NCI-H1105 treated with DMSO at 0.1 percent for 48 hours (cell line): ENCODE measurements around the gene CAMK2N2.

Source experiments
- DNase-seq: peaks from one replicate; lab custom pipeline; 2025; lab: John Stamatoyannopoulos, UW

The CAMK2N2 gene

DNA sequence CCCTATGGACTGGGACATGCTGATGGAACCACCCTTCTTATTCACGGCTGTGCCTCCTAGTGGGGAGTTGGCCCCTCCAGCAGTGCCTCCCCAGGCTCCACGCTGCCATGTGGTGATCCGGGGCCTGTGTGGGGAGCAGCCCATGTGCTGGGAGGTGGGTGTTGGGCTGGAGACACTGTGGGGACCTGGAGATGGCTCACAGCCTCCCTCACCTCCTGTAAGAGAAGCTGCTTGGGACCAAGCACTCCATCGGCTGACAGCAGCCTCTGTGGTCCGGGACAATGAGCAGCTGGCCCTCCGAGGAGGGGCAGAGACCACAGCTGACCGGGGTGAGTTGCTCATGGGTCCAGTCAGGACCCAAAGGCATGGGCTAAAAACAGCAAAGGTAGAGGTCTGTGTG lies 21.6 kb downstream of the CAMK2N2 start:
- no peak for DNase-seq

DNA sequence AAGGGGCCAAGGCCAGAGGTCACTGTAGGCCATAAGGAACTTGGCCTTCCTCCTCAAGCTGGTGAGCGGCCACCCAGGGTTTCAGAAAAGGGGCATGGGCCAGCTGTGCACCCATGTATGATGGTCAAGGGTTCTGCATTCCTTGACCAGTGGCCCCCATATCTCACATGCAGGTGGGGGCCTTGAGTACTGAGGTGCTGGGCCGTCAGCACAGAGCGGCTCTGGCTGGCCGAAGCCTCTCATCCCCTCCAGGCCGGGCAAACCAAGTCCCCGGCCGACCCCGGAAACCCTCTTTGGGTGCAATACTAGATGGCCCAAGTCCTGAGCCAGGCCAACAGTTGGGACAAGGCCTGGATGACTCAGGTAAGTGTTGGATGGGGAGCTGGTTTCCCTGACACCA lies 22.1 kb downstream of the CAMK2N2 start:
- no peak for DNase-seq

DNA sequence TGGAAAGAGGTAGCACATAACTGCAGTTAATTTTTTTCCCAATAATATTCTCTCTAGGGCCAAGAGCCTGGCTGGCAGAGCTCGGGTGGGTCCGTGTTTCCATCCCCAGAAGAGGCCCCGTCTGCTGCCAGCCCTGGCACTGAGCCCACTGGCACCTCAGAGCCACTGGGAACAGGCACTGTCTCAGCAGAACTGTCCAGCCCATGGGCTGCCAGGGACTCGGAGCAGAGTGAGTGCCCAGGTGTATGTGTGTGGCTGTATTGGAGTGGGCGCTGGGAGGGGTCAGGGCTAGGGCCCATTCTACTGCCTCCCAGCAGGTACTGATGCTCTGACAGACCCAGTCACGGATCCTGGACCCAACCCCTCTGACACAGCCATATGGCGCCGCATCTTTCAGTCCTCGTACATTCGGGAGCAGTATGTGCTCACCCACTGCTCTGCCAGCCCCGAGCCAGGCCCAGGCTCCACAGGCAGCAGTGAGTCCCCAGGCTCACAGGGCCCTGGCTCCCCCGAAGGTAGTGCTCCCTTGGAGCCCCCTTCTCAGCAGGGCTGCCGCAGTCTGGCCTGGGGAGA lies 23.0 kb downstream of the CAMK2N2 start:
- DNase-seq: no peak

DNA sequence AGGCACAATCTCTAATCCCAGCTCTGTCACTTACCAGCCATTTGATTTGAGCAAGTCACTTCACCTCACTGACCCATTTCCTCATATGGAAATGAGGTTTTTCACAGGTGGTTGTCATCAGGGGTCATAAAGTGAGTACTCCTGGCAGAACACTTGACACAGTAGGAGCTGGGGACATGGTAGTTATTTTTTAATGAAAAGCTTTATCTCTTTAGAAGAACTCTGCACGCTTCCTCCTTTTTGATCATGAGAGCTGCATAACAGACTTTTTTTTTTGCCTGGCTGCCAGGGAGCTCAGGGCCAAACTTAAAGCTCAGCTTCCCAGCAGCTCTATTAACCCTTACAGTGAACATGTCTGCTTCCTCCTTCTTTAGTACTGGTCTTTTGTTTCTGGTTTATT lies 23.5 kb downstream of the CAMK2N2 start:
- no peak for DNase-seq

DNA sequence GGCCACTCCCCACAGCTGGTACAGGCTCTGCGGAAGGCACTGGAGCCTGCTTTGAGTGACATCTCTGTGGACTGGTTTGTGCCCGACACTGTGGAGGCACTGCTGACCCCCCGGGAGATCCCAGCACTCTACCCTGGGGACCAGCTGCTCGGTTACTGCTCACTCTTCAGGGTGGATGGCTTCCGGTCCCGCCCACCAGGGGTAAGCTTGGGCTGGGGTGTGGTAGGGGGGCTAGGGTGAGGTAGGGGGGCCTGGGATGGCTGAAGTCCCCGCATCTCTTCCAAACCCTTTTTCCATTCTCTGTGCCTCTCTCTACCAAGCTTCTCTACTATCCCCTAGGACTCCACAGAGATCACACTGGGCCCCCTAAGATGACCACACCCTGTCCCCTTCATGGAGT lies 24.1 kb downstream of the CAMK2N2 start:
- no peak for DNase-seq

DNA sequence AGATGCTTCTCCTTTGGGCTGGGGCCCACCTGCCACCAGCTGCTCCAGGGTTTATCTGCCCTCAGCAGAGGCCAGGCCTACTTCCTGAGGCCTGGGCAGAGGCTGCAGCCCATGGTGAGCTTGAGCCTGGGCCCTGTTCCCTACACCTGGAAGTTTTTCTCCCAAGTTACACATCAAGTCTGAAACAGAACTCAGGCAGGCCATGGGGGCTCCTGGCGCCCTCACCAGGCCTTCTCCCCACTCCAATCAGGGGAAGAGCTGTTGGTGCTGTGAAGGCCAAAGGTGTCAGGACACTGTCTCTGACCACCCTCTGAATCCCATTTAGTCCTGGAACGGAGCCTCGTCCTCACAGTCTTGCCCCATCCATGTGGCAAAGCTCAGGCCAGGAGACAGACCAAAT lies 24.7 kb downstream of the CAMK2N2 start:
- DNase-seq: no peak

DNA sequence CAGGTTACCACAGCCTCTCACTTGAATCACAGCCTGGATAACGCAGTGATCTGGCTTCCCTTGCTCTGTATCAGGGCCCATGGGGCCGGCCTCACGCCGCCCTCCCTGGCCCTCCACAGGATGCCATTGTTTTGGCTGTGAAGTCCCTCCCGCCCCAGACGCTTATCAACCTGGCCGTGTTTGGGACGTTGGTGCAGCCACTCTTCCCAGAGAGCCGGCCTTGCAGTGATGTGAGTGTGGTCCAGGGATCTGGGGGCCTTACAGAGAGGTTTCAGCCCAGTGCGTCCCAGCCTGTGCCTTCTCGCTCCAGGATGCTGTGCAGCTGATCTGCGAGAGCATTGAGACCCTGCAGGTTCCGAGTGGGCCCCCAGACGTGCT lies 25.3 kb downstream of the CAMK2N2 start:
- DNase-seq: no peak

DNA sequence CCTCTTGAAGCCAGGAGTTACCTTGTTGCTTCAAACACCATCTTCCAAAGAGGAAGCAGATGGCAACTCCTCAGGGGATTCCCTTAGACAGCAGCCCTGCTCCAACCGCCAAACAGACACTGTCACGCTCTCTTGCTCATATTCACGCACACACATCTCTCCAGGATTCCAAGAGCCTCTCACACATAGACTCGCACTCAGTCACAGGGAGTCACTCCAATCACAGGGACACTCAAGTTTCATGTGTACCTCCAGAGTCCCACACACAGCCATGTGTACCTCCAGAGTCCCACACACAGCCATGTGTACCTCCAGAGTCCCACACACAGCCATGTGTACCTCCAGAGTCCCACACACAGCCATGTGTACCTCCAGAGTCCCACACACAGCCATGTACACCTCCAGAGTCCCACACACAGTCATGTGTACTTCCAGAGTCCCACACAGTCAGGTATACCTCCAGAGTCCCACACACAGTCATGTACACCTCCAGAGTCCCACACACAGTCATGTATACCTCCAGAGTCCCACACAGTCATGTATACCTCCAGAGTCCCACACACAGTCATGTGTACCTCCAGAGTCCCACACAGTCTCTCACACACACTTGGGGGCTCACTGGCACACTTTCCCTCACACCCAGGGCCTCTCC lies 25.8 kb downstream of the CAMK2N2 start:
- DNase-seq: no peak

DNA sequence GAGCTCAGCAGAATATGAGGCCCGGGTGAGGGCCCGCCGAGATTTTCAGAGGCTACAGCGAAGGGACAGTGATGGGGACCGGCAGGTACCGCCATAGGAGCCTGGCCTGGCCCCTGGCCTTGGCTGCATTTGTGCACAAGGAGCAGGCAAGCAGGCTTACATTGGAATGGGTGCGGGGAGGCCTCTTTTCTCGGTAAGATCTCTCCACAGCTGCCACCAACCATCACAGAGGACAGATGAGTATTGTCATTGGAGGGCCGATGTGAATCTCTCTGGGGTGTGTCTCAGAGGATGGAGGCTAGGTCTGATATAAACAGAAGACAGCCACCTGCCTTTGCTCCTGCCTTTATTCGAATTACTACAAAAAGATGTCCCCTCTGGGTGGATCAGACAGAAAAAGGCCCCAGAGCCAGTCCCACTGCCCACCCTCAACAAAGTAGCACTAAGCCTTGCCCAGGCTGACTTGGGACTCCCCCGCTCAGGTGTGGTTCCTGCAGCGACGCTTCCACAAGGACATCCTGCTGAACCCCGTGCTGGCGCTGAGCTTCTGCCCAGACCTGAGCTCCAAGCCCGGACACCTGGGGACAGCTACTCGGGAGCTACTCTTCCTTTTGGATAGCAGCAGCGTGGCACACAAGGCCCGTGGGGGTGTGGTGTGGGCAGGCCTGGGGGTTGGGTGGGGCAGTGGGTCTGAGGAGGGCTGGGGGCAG lies 26.5 kb downstream of the CAMK2N2 start:
- DNase-seq: no peak

DNA sequence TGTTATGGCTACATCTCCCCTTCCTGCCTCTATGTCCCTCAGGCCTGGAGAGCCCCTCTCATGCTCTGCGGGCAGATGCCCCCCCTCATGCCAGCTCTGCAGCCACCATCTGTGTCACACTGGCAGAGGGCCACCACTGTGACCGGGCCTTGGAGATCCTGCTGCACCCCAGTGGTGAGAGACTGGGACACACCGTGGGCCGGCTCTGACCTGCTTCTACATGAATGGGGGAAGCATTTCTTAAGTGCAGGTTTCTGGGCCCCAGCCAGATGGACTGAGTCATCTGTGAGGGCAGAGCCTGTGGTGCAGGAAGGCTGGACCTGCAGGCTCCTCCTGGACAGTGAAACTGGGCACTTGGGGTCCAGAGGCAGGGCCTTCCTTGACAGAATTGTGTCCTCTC lies 27.1 kb downstream of the CAMK2N2 start:
- no peak for DNase-seq

DNA sequence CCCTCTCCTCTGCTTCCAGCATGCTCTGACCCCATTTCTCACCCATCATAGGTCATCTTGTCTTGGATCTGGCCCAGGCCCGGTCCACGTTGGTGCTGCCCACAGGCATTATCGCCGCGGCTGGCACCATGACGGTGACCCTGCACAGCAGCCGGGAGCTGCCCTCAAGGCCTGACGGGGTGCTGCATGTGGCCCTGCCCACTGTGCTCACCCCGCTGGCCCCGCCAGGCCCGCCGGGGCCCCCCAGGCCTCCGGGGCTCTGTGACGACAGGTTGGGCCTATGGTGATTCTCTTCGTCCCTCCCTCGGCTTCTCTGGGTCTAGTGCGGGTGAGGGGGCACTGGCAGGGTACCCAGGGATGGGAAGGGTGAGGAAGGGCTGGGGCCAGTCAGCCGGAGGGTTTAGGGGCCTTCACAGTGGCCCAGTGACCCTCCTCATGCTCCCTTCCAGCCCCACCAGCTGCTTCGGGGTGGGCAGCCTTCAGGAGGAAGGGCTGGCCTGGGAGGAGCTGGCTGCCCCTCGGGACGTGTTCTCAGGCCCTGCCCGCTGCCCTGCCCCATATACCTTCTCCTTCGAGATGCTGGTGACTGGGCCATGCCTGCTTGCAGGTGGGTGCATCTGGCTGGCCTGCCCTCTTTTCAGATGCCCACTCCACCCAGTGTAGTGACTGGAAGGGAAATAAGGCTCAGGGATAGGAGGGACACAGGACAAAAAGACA lies 28.1 kb downstream of the CAMK2N2 start:
- DNase-seq: no peak

DNA sequence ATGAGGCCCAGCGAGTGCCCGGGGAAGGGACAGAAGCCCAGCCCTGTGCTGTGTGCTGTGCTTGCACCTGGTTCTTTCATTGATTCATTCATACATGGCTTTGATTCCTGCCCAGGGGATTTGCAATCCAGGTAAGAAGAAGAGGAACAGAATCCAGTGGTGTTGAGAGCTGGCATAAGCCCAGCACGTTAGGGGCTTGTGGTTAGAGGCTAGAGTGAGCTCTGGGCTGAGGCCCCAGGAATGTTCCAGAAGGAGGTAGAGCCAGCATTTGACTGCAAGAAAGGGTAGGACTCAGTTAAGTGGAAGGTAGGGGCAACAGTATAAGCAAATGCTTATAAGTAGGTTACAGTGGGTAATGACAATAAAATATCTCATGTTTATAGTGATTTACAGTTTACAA lies 29.7 kb downstream of the CAMK2N2 start:
- no peak for DNase-seq

DNA sequence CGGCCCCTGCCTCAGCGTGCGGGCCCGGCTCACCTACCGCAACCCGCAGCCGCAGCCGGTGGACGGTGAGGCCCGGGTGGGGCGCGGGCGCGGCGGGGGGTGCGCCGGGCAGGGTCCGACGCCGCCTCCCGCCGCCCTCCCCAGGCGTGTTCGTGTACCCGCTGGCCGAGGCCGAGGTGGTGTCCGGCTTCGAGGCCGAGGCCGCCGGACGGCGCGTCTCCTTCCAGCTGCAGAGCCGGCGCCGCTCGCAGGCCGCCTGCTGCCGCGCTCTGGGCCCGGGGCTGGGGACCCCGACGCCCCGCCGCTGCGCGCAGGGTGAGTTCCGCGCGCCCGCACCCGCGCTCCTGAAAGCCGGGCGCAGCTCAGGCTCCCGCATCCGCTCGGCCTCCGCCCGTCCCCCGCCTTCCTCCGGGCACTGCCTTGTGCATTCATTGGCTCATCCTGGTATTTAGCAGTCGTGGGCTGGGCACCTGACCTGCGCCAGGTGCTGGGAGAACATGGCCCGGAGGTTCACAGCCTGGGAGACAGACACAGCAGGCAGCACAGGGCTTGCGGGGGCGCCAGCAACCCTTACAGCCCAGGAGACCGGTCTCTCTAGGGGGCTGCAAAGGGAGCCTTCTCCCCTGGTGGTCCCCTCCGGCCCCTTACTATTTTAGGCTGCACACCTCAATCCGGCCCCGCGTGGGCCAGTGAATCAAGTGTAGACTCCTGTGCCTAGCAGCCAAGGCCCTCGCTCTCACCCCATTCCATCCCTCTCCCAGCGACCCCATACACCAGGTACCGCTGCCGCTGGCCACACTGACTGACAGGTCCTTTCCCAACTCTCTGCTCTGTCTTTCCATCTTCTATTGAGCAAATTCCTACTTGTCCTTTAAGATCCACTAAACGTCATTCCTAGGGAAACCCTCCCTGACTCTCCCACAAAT lies 30.5 kb downstream of the CAMK2N2 start:
- DNase-seq: peak; percentile 82

DNA sequence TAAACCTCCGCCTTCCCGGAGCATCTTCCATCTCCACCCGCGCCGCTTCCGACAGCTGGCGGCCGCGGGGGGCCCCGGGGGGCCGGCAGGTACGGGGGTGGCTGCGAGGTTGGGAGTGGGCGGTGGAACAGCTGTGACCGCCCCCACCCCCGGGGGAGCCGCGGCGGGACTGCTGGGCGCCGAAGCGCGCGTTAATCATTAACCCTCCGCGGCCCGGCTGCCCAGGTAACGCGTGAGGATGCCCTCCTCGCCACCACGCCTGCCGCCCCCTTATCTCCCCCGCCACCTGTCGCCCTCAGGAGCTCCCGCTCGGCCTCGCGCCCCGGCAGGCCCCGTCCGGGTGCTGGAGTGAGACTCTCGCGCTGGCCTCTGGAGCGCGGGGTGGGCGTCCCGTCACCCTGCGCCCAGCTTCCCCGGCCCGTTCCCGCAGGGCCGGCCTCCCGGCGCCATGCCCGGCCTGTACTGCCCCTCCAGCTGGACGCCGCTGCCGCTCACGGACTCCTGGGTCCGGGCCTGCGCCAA lies 31.2 kb downstream of the CAMK2N2 start:
- DNase-seq: peak; percentile 38

DNA sequence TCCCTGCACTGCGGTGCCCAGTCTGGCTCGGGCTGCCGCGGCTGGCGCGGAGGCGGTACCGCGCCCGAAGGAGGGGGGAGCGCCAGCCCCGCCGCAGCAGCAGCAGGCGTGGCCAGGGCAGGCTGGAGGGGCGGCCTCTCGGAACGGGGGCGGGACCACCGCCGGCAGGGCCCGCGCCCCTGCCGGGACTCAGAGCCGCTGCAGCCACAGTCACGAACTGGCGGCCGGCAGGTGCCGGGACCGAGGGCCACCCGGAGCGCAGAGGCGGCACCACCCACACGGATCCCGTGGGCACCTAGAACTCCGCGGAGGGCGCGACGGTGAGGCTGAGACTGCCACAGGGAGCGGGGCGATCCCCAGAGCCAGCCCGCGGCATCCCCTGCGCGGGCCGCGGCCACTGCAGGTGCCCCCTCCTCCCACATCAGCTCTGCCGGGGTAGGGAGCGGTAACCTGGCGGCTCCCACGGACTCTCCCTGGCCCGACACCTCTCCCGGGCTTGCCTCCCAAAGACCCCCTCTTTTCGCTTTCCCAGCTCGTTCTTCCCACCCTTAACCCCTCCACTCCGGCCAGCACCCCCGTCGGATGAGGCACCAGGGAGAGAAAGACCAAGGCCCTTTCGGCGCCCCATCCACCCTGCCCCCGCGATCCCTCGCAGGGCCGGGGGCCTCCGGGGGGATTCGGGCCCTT lies 31.8 kb downstream of the CAMK2N2 start, which contains the start of gene VWA5B2:
VWA5B2 (plus strand) TSS at position 192 of the 687 bp plus-strand sequence. CDS start 944 bp downstream, outside the sequence.
- DNase-seq: peak; percentile 89

DNA sequence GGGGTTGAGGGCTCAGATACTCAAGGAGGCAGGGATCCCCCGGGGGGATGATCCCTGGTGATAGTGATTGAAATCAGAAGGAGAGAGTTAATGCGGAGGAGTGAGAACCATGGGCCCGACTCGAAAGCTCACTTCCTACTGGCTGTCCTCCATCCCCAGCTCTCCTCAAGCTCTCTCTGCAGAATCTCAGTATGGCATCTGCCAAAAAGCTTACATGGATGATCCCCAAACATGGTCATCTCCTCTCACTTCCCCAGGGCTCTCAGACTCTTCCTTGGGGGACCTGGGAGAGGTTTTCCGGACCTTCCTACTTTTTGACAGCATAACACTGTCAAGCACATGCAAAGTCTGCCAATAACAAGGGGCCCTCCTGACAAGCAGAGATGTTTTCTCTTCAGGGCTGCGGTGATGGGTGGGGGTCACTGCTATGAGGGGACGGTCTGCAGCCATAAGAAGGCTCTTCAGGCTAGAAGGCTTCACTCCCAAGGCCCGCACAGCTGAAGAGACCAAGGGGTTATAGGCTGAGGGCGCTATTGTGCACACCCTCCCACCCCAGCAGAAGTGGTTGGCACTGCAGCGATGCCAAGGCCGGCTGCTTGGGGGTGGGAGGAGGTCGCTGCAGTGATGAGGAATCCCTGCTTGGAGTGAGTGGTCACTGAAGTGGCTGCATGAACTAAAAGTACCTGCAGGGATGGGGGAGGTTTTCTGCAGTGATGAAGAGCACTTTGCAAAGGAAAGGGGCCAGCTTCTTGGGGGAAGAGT lies 32.8 kb downstream of the CAMK2N2 start:
- no peak for DNase-seq

DNA sequence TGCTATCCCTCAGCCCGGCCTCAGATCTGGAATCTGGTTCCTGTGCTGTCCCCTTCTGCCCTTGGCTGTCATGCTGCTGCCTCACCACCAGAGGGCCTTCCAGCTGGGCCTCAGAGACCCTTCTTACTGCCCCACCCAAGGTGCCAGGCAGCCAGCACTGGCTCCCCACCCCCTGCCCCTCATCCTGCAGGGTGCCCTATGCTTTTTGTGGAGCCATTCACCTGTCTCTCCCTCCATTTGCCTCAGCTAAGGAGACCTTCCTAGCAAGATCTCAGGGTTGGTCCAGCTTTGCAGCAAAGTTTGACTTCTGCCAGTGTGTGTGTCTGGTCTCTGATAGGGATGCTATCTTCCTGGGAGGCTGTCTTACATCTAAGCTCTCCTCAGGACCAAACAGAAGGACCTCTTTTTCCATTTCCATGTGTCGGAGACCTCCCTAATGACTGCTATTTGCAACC lies 33.8 kb downstream of the CAMK2N2 start:
- peak; percentile 56 for DNase-seq

DNA sequence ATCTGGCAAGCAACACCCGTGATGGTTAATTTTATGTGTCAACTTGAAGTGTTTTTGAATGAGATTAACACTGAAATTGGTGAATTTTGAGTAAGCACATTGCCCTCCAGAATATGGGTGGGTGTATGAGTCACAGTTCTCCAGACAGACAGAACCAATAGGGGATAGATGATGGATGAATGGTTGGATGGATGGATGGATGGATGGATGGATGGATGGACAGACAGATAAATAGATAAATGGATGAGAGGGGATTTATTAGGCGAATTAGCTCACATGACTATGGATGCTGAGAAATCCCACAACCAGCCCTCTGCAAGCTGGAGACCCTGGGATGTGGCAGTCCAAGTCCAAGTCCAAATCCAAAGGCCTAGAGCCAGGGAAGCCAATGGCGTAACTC lies 37.4 kb downstream of the CAMK2N2 start:
- DNase-seq: no peak

DNA sequence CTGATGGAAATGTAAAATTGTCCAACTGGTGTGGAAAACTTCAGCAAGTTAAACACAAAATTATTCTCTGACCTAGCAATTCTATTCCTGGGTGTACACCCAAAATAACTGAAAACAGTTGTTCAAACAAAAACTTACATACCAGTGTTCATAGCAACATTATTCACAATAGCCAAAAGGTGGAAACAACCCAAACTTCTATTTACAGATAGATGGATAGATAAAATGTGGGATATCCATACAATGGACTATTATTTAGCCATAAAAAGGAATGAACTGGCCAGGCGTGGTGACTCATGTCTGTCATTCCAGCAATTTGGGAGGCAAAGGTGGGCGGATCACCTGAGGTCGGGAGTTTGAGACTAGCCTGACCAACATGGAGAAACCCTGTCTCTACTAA lies 38.8 kb downstream of the CAMK2N2 start:
- DNase-seq: no peak

DNA sequence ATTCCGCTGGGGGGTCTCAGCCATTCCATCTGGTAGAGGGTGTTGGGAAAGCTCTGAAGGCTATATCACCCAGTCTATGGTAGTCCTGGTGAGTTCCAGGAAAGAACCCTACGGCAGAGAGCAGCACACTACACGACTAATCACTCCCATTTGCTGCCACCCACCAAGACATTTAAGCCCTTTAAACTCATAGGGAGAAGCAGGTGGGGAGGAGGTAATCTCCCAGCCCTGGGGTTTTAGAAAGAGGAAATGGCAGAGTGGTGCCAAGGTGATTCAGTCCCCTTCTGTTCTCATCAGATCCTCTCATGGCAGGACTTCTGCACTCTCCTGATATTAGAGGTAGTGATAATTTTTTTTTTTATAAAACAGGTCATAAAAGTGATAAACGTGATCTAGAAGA lies 42.5 kb downstream of the CAMK2N2 start:
- no peak for DNase-seq
